Tibial artery (tissue), 4 donors: ENCODE measurements around the gene STMN3.

Source experiments
- DNase-seq, 2 donors: peaks; one replicate each; pipeline ENCODE4 v3.0.0-alpha.2; 2019
- H3K27ac ChIP-seq, 2 donors: fragments of 200-600 bp; sonication (generic) in 1 of 2; 1 replicate in 1 of 2; 2 replicates in 1 of 2; pipeline ENCODE4 v1.5.1; 2018 to 2019; ENCODE audit warnings: mild to moderate bottlenecking in 1 of 2
- H3K27me3 ChIP-seq, 2 donors: fragments of 200-600 bp; sonication (generic) in 1 of 2; one replicate each; pipeline versions ENCODE4 v1.5.1 to v1.6.0; 2016 to 2019
- H3K36me3 ChIP-seq, 3 donors: fragments of 200-600 bp; sonication (generic) in 2 of 3; one replicate each; pipeline ENCODE4 v1.5.1; 2016 to 2019; ENCODE audit warnings: mild to moderate bottlenecking in 2 of 3
- H3K4me1 ChIP-seq, 4 donors: fragments of 200-600 bp; sonication (generic) in 2 of 4; 1 replicate in 3 of 4; 2 replicates in 1 of 4; pipeline ENCODE4 v1.5.1; 2016 to 2019
- H3K4me3 ChIP-seq, 2 donors: fragments of 200-600 bp; sonication (generic) in 1 of 2; 1 replicate in 1 of 2; 2 replicates in 1 of 2; pipeline ENCODE4 v1.5.1; 2018 to 2019; ENCODE audit warnings: mild to moderate bottlenecking in 2 of 2
- H3K9me3 ChIP-seq, 3 donors: fragments of 200-600 bp; sonication (generic) in 1 of 3; one replicate each; pipeline ENCODE4 v1.5.1; 2016 to 2019
- intact Hi-C: fragments of 100-400 bp; cut with DNase I; formaldehyde crosslinking; loops from one replicate; pipeline ENCODE4 v1.15.0; 2023; ENCODE audit warnings: low total_unique reads
- TF ChIP-seq, protein P1 (sequence below), 2 experiments: fragments of 200-600 bp in 1 of 2; fragments of 450-650 bp in 1 of 2; IDR thresholded peaks; one replicate each; pipeline ENCODE4 v1.5.1; 2017 to 2019; ENCODE audit warnings: antibody characterized with exemption in 2 of 2, mild to moderate bottlenecking in 1 of 2, moderate library complexity in 1 of 2

STMN3 gene

DNA sequence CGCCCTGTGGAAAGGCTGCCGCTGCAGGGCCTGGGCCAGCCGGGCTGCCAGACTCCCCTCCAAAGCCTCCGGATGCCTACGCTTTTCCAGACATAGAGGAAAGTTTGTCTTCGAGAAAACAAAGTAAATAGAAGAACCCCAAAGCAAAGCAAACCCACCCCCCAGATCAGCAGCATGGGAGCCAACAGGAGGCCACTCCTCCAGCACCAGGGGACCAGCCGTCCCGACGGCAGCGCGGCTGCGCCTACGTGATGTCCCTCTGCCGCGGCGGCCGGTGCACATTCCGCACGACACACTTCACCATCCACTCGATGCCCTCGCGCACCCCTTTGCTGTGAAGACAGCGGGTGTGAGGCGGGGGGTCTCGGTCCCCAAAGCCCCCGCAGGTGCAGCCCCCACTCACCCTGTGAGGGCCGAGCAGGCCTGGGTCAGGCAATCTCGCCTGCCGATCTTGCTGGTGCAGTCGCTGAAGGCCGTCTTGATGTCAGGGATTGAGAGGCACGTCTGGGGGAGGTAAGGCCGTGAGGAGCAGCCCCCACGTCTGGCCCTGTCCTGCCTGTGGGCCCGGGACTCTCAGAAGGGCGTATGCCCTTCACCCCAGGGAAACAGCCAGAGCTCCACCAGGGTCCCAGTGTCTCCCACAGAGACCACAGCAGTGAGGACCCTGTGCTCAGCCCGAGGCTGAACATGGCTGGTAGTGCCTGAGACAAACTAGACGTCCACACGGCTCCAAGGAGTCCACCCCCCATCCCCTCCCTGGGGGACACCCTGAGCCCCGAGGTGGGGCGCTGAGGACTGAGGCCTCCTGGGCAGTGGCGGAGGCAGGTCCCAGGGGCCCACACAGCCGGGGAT lies 47.2 kb upstream of the STMN3 start:
- DNase-seq, result peak in 1 of 2 donors; percentile 64
- H3K36me3 ChIP-seq, result peaks cover 5 to 52% (median 46%) of the 10 kb centered on the region in 3 donors
- no peak overlapping the region for H3K4me3 ChIP-seq
- intact Hi-C loops, result no loop called here
- H3K27me3 ChIP-seq, result no peaks in the 10 kb centered on the region
- H3K27ac ChIP-seq, result no peak overlapping the region
- H3K9me3 ChIP-seq, result no peaks in the 10 kb centered on the region
- H3K4me1 ChIP-seq, result peaks cover 0 to 41% (median 34%) of the 10 kb centered on the region in 4 donors
- TF ChIP-seq, protein P1, sequence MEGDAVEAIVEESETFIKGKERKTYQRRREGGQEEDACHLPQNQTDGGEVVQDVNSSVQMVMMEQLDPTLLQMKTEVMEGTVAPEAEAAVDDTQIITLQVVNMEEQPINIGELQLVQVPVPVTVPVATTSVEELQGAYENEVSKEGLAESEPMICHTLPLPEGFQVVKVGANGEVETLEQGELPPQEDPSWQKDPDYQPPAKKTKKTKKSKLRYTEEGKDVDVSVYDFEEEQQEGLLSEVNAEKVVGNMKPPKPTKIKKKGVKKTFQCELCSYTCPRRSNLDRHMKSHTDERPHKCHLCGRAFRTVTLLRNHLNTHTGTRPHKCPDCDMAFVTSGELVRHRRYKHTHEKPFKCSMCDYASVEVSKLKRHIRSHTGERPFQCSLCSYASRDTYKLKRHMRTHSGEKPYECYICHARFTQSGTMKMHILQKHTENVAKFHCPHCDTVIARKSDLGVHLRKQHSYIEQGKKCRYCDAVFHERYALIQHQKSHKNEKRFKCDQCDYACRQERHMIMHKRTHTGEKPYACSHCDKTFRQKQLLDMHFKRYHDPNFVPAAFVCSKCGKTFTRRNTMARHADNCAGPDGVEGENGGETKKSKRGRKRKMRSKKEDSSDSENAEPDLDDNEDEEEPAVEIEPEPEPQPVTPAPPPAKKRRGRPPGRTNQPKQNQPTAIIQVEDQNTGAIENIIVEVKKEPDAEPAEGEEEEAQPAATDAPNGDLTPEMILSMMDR (IDR thresholded peaks at IDR 0.05), result no peak

DNA sequence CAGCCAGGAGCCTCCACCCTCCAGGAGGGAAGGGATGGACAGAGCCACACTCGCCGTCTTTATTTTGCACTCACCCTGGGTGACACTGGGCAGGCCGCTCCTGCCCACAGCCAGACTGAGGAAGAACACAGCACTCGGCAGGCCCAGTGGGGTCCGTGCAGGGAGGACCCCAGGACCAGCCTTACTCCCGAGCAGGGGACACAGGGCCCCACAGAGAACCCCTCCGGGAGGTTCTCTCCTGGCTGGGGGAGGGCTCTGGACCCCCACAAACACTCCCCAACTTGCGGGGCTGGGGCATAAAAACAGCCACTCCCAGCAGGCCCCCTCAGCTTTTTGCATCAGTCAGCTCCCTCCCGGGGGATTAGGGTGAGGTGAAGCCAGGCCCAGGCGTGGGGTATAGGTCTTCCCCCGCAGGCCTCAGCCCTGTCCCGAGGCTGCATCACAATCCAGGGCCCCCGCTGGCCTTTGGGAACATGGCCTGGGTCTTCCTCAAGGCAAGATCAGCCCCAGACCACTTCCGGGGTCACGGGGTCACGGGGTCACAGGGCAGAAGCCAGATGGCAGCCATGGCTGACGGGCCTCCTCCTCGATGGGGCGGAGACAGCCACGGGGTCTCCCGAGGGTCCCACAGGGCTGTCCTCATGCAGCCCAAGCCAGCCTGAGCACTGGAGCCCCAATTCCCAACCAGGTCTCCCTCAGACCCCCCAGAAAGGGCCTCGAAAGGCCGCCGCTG lies 46.4 kb upstream of the STMN3 start:
- TF ChIP-seq, protein P1 (IDR thresholded peaks at IDR 0.05), result no peak
- intact Hi-C loops, result no loop called here
- H3K36me3 ChIP-seq, result peaks cover 0 to 52% (median 49%) of the 10 kb centered on the region in 3 donors
- no peak overlapping the region for H3K4me3 ChIP-seq
- no peaks in the 10 kb centered on the region for H3K9me3 ChIP-seq
- peaks cover 0 to 43% (median 34%) of the 10 kb centered on the region in 4 donors for H3K4me1 ChIP-seq
- peak overlapping the region; percentile 47 to 56 for H3K27ac ChIP-seq
- DNase-seq, result peak in 1 of 2 donors; percentile 67
- H3K27me3 ChIP-seq, result no peaks in the 10 kb centered on the region

DNA sequence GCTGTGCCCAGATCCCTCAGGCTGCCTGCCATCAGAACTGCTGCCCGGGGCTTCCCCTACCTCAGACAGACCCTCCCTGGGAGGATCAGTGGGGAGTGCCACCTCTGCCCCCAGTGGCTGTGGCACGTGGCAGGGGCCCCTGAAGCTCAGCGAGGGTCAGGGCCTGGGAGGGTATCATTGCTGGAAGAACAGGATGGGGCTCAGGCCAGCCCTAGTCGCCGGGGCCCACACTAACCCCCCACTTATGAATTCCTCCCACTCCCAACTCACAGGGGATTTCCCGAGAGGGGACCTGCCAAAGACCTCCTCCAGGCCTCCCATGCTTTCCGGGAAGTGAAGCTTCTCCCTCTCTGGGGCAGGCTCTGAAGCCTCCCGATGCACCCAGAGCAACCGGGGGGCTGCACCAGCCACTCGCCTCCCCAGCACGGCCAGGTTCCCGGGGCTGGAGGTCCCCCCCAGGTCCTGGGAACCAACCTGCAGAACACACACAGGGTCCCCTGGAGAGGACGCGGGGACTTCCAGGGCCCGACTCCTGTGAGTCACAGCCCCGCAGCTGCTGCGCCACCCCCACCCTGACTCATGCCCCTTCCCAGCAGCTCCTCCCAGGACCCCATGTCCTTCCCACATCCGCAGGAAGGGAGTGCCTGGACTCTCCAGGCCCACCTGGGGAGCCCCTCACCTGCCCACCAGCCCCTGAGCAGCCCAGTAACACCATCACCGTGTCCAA lies 45.7 kb upstream of the STMN3 start:
- Histone ChIP-seq H3K4me3 (no peak overlapping the region), H3K4me1 (peaks cover 0 to 43% (median 34%) of the 10 kb centered on the region in 4 donors), H3K27ac (peak overlapping the region; percentile 47 to 56), H3K9me3 (no peaks in the 10 kb centered on the region), H3K36me3 (peaks cover 0 to 52% (median 51%) of the 10 kb centered on the region in 3 donors), H3K27me3 (no peaks in the 10 kb centered on the region)
- TF ChIP-seq, protein P1 (IDR thresholded peaks at IDR 0.05), result no peak
- DNase-seq, result peak; percentile 64 to 83
- intact Hi-C loops, result no loop called here

DNA sequence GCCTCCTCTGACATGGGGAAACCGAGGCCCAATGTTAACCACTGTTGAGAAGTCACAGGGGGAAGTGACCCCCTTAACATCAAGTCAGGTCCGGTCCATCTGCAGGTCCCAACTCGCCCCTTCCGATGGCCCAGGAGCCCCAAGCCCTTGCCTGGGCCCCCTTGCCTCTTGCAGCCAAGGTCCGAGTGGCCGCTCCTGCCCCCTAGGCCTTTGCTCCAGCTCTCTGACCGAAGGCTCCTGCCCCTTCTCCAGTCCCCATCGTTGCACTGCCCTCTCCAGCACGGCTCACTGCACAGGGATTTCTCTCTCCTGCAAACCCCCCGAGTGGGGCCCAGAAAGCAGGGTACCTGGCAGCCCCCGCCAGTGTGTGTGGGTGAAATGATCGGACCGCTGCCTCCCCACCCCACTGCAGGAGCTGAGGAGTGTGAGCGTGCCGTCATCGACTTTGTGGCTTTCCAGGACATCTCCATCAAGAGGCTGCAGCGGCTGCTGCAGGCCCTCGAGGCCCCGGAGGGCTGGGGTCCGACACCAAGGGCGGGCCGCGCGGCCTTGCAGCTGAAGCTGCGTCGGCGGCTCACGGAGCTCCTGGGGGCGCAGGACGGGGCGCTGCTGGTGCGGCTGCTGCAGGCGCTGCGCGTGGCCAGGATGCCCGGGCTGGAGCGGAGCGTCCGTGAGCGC lies 44.8 kb upstream of the STMN3 start:
- H3K4me3 ChIP-seq, result no peak overlapping the region
- H3K27ac ChIP-seq, result peak overlapping the region in 1 of 2 donors; percentile 56
- peaks cover 0 to 46% (median 46%) of the 10 kb centered on the region in 3 donors for H3K36me3 ChIP-seq
- H3K9me3 ChIP-seq, result no peaks in the 10 kb centered on the region
- no peaks in the 10 kb centered on the region for H3K27me3 ChIP-seq
- peak in 1 of 2 donors; percentile 67 for DNase-seq
- intact Hi-C loops, result no loop called here
- TF ChIP-seq, protein P1 (IDR thresholded peaks at IDR 0.05), result no peak
- H3K4me1 ChIP-seq, result peaks cover 0 to 43% (median 34%) of the 10 kb centered on the region in 4 donors

DNA sequence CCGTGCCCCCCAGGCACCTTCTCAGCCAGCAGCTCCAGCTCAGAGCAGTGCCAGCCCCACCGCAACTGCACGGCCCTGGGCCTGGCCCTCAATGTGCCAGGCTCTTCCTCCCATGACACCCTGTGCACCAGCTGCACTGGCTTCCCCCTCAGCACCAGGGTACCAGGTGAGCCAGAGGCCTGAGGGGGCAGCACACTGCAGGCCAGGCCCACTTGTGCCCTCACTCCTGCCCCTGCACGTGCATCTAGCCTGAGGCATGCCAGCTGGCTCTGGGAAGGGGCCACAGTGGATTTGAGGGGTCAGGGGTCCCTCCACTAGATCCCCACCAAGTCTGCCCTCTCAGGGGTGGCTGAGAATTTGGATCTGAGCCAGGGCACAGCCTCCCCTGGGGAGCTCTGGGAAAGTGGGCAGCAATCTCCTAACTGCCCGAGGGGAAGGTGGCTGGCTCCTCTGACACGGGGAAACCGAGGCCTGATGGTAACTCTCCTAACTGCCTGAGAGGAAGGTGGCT lies 44.2 kb upstream of the STMN3 start:
- Histone ChIP-seq H3K27ac (no peak overlapping the region), H3K36me3 (peaks cover 0 to 46% (median 41%) of the 10 kb centered on the region in 3 donors), H3K27me3 (no peaks in the 10 kb centered on the region), H3K4me1 (peaks cover 0 to 43% (median 34%) of the 10 kb centered on the region in 4 donors), H3K4me3 (peak overlapping the region in 1 of 2 donors; percentile 34), H3K9me3 (no peaks in the 10 kb centered on the region)
- peak; percentile 19 to 65 for DNase-seq
- TF ChIP-seq, protein P1 (IDR thresholded peaks at IDR 0.05), result no peak
- intact Hi-C loops, result no loop called here
